Camera-type eye (tissue), 1 donor: ENCODE results near the gene TTC24. TPM values are rescaled to one million over a fixed set of nuclear protein-coding genes. Genes with fewer than 3 reads are reported as not detected.

ENCODE experiments used
- total RNA-seq: library from RNA; depleted of rRNA; stranded (reverse); fragments of >200 nt; gene quantifications from one replicate; pipeline ENCODE4 v1.2.3, GENCODE V29; 2014

Gene TTC24
- total RNA-seq: not detected

DNA sequence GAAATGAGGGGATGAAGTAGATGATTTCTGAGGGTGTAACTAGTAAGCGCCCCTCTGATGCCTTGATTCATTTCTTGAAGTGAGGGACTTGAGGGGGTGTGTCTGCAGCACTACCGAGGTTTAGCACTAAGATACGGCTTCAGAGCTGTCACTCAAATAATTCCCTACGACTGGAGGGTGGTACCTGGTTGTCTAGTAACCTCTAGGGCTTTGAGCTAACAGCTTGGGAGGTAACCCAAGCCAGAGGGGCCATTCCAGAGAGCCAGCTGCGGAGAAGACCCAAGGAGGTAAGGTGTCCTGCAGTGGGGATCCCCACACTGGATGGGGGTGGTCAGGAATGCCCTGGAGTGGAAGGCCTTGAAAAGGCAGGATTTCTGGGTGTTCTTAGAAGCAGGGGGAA is at the start of gene TTC24:
Gene TTC24 (plus strand): TSS at position 252 of the 400 bp plus-strand sequence. CDS start 1,642 bp downstream, outside the sequence.

DNA sequence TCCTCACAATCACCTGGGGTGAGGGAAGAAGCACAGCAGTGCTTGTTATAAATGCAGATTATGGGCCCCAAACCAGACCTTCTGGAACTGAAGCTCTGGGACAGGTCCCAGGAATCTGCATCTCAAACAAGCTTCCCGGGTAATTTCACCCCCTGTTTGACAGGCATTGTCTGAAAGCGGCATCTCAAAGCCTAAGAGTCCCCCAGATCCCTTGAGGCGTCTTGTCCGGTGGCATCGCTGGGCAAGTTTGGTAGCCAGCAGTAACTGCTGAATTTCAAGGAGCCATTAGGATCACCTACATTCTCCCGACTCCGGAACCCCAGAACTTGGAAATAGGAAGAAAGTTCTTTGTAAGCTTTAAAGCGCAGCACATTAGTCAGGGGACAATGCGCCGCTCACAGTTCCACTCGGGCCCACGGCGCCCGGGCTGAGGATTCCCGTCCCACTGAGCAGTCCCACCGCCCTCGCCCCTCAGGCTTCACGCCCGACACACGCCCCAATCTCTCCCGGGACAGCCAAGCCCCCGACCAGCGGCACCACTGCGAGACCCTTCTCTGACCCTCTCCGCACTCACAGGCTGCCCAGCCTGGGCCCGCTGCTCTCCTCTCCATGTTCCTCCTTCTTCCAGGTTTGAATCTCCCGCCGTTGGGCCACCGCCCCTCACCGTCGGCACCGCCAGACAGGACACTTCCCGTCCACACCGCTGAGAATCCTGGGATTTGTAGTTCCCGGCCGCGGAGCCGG is 7.4 kb upstream of the TTC24 start, which contains the start of gene IQGAP3:
Gene IQGAP3 (minus strand): TSS at position 647 of the 744 bp plus-strand sequence. CDS start 36 bp downstream, at position 611.

DNA sequence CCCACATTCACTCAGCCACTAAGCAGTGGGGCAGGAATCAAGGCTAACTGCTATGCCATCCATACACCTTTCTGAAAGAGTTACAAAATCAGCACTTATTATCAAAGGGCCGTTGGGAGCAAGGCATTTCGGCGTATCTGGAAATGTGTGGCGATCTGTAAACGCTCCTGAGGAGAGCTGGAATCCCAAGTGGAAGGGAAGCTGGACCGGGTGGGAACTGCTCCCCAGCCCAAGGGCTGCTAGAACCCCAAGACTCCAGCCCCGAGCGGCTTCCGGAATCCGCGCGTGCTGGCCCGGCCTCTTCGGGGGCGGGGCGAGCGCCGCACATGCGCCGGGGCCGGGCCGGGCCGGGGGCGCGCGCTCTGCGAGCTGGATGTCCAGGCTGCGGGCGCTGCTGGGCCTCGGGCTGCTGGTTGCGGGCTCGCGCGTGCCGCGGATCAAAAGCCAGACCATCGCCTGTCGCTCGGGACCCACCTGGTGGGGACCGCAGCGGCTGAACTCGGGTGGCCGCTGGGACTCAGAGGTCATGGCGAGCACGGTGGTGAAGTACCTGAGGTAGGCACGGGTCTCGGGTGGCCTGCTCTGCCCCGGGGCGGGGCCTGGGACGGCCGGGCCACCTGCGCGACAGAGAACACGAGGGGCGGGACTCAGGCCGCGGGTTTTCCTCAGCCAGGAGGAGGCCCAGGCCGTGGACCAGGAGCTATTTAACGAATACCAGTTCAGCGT is 12.1 kb downstream of the TTC24 start, which contains the start of gene NAXE:
Gene NAXE (plus strand): TSS at position 345 of the 726 bp plus-strand sequence. CDS start 29 bp downstream, at position 374.

DNA sequence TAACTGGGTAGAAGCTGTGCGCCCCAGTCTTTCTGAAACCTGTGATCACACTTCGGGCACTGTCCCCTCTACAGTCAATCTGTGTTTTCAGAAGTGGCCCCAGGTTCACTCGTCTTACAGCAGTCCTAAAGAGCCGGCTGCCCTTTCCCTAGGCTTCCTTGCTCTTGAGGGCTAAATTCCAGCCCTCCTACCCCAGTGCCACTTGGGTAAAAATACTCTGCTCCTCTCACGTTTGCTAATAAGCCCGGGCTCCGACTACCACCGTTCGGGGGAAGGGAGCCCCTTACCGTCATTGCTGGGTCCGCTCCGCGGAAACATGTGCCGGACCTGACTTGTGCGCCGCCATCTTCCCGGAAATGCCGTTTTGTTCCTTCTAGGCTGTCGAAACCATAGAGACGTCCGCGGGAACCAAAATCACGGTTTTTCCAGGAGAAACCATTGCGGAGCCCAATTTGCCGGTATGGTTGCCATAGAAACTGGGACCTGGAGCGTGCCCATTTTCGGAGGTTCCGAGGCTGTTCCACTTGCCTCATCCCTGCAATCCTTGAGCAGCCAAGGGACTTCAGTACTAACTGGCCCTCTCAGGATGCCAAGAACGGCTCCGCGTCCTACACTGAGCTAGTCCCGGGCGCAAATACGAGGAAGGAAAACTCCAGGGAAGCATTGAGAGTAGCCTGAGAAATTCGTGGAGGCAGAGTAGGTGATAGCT is 21.8 kb downstream of the TTC24 start, which contains the start of gene GPATCH4:
Gene GPATCH4 (minus strand): TSS at position 358 of the 709 bp plus-strand sequence.

DNA sequence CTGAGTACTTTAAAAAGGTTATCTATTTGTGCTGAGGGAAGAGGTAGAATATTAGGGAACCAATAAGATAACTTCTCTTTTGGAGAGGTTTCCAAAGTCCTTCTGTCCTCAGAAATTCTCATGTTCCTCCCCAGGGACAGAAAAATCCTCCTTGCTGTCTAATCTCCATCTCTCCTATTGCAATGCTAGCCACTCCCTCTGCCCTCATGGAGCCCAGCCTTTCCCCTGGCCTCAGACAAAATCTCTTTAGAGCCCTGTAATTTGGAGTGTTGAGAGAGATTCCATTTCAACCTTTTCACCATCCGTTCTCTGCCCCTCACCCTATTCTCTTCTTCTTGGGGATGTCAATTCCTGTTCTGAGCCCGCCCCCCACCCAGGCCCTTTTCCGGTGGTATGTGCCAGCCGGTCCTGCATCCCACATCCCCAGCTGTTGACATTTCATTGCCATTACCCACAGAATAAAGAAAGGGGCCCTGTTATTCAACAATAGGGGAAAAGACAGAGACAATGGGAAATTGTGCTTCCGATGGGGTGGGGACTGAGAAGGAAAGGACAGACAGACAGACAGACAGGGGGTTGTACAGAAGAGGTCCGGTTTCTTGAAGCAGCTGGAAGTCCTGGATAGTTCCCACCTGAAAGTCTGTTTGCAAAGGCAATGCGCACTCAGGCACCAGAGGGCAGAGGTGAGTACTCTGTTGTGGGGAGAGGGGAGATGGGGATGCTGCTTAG is 39.5 kb downstream of the TTC24 start, which contains the start of gene HAPLN2:
Gene HAPLN2 (plus strand): TSS at position 563 of the 729 bp plus-strand sequence. CDS start 4,076 bp downstream, outside the sequence.

Other genes starting within 250 kb of the TTC24 start
- gene CCT3, start 241.4 kb upstream of the TTC24 start, total RNA-seq: 259 TPM
- not detected for gene TSACC, start 241.2 kb upstream of the TTC24 start, total RNA-seq
- gene RHBG, start 210.5 kb upstream of the TTC24 start, total RNA-seq: not detected
- gene MEF2D, start 78.9 kb upstream of the TTC24 start, total RNA-seq: 27.3 TPM
- gene IQGAP3, start 7.2 kb upstream of the TTC24 start, total RNA-seq: 8.4 TPM
- 39.7 TPM for gene NAXE, start 12.1 kb downstream of the TTC24 start, total RNA-seq
- 7.3 TPM for gene GPATCH4, start 21.8 kb downstream of the TTC24 start, total RNA-seq
- not detected for gene HAPLN2, start 39.7 kb downstream of the TTC24 start, total RNA-seq
- gene BCAN, start 62.4 kb downstream of the TTC24 start, total RNA-seq: 5.2 TPM
- 87.1 TPM for gene NES, start 97.7 kb downstream of the TTC24 start, total RNA-seq
- 117 TPM for gene CRABP2, start 125.9 kb downstream of the TTC24 start, total RNA-seq
- gene METTL25B, start 148.7 kb downstream of the TTC24 start, total RNA-seq: 17.8 TPM
- 14.7 TPM for gene ISG20L2, start 149.0 kb downstream of the TTC24 start, total RNA-seq
- gene MRPL24, start 161.4 kb downstream of the TTC24 start, total RNA-seq: 20.5 TPM
- 153 TPM for gene HDGF, start 172.0 kb downstream of the TTC24 start, total RNA-seq
- 34.5 TPM for gene PRCC, start 187.8 kb downstream of the TTC24 start, total RNA-seq
- 0.27 TPM for gene SH2D2A, start 237.1 kb downstream of the TTC24 start, total RNA-seq